ENCODE data around the gene RAB3IL1. TPM values are rescaled to one million over a fixed set of nuclear protein-coding genes. Genes with fewer than 3 reads are reported as not detected.
A peak's percentile ranks its signal among the peaks of the same experiment; 100 is the strongest.

The RAB3IL1 gene
- total RNA-seq, 2 donors from 2014 or later, result 9.7 to 14.9 TPM

DNA sequence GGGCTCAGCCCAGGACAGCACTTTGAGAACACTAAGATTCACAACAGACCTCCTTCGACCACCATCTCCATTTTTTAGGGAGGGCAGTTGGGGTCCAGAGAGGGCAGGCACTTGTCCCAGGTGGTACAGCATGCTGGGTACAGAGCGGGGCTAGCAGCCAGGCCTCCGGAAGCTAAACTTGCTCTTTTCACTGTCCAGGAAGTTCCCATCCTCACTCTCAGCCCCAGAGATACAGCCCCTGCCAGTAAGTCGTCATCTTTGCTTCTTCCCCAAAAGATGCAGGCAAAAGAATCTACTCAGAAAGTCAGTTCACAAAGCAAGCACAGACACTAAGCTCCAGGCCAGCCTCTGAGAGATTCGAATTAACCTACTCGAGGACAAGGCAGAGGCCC is 6.7 kb upstream of the RAB3IL1 start:
- H3K4me3 ChIP-seq (ENCODE audit: low read length), result no peak overlapping the region
- H3K27me3 ChIP-seq (ENCODE audit: control insufficient read depth, insufficient read depth, low read length, poor library complexity, severe bottlenecking), result no peaks in the 10 kb centered on the region
- no peak for DNase-seq
- no peaks in the 10 kb centered on the region for H3K9me3 ChIP-seq (ENCODE audit: control insufficient read depth, low read length)
- no peak overlapping the region for H3K27ac ChIP-seq (ENCODE audit: low read depth, low read length)
- TF ChIP-seq, protein P1, sequence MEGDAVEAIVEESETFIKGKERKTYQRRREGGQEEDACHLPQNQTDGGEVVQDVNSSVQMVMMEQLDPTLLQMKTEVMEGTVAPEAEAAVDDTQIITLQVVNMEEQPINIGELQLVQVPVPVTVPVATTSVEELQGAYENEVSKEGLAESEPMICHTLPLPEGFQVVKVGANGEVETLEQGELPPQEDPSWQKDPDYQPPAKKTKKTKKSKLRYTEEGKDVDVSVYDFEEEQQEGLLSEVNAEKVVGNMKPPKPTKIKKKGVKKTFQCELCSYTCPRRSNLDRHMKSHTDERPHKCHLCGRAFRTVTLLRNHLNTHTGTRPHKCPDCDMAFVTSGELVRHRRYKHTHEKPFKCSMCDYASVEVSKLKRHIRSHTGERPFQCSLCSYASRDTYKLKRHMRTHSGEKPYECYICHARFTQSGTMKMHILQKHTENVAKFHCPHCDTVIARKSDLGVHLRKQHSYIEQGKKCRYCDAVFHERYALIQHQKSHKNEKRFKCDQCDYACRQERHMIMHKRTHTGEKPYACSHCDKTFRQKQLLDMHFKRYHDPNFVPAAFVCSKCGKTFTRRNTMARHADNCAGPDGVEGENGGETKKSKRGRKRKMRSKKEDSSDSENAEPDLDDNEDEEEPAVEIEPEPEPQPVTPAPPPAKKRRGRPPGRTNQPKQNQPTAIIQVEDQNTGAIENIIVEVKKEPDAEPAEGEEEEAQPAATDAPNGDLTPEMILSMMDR (conservative IDR thresholded peaks at IDR 0.05), result no peak
- Mint-ChIP-seq H3K4me1 (peaks cover 42% of the 10 kb centered on the region), H3K4me3 (no peak overlapping the region), H3K27me3 (ENCODE audit: insufficient read depth) (peaks cover 1% of the 10 kb centered on the region), H3K27ac (peak overlapping the region; percentile 44), H3K9me3 (no peaks in the 10 kb centered on the region), H3K36me3 (ENCODE audit: low read depth) (no peaks in the 10 kb centered on the region)
- H3K9ac ChIP-seq (ENCODE audit: extremely low read depth, low read length, poor library complexity, severe bottlenecking), result no peak overlapping the region
- H3K36me3 ChIP-seq (ENCODE audit: control insufficient read depth, insufficient read depth, low read length), result no peaks in the 10 kb centered on the region
- H3K4me1 ChIP-seq (ENCODE audit: control insufficient read depth, insufficient read depth, low read length), result peaks cover 17% of the 10 kb centered on the region
- 91 to 93% methylated on average over 5 to 6 of the region's 6 CpGs for WGBS, 2 experiments (ENCODE audit: insufficient coverage in 1 of 2, insufficient read length in 1 of 2)

DNA sequence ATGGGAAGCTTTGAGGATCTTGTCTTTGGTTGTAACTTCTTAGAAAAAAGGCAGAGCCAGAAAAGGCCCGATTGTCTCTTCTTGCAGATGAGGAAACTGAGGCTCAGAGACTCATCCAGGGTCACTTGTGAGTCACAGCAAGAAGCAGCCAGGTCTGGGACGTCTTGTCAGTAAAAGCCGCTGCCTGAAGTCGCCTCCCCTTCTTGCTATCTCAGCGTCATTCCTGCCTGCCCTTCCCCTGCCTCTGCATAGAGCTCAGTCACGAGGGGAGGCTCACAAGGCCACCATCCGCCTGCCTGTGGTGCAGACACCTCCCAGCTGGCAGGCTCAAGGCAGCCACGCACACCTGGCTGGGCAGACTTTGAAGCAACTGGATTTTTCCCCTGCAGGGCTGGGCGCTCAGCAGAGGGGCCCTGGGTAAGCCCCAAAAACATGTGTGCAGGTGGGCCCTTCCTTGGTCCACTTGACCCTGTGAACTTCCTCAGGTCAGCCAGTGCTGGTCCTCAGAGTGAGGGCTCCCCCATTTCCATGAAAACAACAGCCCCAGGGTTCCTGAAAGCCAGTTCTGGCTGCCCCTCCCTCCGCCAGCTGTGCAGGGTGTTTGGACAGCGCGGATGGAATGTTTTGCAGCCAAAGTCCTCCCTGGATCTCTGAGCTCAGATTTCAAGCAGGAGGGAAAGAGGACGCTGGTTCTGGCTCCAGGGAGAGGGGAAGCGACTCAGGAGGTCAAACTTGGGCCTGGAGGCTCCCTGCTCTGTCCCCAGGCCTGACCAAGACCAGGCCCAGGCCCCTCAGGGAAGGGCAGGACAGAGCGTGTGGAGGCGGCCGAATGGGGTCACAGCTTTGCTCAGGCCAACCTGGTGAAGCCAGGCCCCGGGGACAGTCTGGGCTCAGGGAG is 6.0 kb upstream of the RAB3IL1 start:
- peak; percentile 81 for DNase-seq
- no peak overlapping the region for H3K27ac ChIP-seq (ENCODE audit: low read depth, low read length)

DNA sequence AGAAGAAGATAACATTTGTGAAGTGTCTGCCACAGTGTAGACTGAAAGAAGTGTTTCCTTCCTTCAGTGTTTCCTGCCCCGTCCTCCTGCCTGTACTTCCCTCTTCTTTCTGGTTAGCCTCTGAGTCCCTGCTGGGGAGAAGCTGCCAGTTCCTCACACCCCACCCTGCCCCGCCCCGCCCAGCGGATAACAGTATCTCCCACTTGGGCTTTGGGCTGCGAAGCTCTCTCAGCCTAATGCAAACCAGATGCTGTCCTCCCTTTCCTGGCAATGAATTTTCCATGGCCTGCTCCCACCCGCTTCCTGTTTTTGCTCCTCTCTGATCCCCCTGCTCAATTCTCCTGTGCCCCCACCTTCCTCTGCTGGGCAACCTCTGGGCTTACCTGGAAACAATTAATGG is 5.2 kb upstream of the RAB3IL1 start:
- H3K36me3 Mint-ChIP-seq (ENCODE audit: low read depth), result no peaks in the 10 kb centered on the region
- 65 to 73% methylated on average over 2 to 6 of the region's 6 CpGs for WGBS, 2 experiments (ENCODE audit: insufficient coverage in 1 of 2, insufficient read length in 1 of 2)
- no peaks in the 10 kb centered on the region for H3K9me3 Mint-ChIP-seq

More for the DNA sequence above, 6.0 kb upstream of the RAB3IL1 start:
- Histone ChIP-seq H3K9ac (ENCODE audit: extremely low read depth, low read length, poor library complexity, severe bottlenecking) (peak overlapping the region; percentile 29), H3K4me1 (ENCODE audit: control insufficient read depth, insufficient read depth, low read length) (peaks cover 17% of the 10 kb centered on the region), H3K27me3 (ENCODE audit: control insufficient read depth, insufficient read depth, low read length, poor library complexity, severe bottlenecking) (peaks cover 1% of the 10 kb centered on the region), H3K36me3 (ENCODE audit: control insufficient read depth, insufficient read depth, low read length) (no peaks in the 10 kb centered on the region), H3K4me3 (ENCODE audit: low read length) (no peak overlapping the region), H3K9me3 (ENCODE audit: control insufficient read depth, low read length) (no peaks in the 10 kb centered on the region)
- peak overlapping the region; percentile 88 for H3K27ac Mint-ChIP-seq
- TF ChIP-seq, protein P1 (conservative IDR thresholded peaks at IDR 0.05), result no peak
- H3K9me3 Mint-ChIP-seq, result no peaks in the 10 kb centered on the region
- H3K4me1 Mint-ChIP-seq, result peaks cover 48% of the 10 kb centered on the region
- H3K36me3 Mint-ChIP-seq (ENCODE audit: low read depth), result no peaks in the 10 kb centered on the region
- H3K27me3 Mint-ChIP-seq (ENCODE audit: insufficient read depth), result peaks cover 7% of the 10 kb centered on the region
- peak overlapping the region; percentile 15 for H3K4me3 Mint-ChIP-seq
- 51 to 54% methylated on average over 8 to 18 of the region's 18 CpGs for WGBS, 2 experiments (ENCODE audit: insufficient coverage in 1 of 2, insufficient read length in 1 of 2)

More for the DNA sequence above, 5.2 kb upstream of the RAB3IL1 start:
- H3K36me3 ChIP-seq (ENCODE audit: control insufficient read depth, insufficient read depth, low read length), result no peaks in the 10 kb centered on the region
- Mint-ChIP-seq H3K4me1 (peaks cover 56% of the 10 kb centered on the region), H3K4me3 (peak overlapping the region; percentile 15), H3K27me3 (ENCODE audit: insufficient read depth) (peaks cover 15% of the 10 kb centered on the region), H3K27ac (peak overlapping the region; percentile 88)
- H3K27ac ChIP-seq (ENCODE audit: low read depth, low read length), result no peak overlapping the region
- TF ChIP-seq, protein P1 (conservative IDR thresholded peaks at IDR 0.05), result no peak
- no peak overlapping the region for H3K4me3 ChIP-seq (ENCODE audit: low read length)
- H3K9me3 ChIP-seq (ENCODE audit: control insufficient read depth, low read length), result no peaks in the 10 kb centered on the region
- DNase-seq, result peak; percentile 64
- H3K27me3 ChIP-seq (ENCODE audit: control insufficient read depth, insufficient read depth, low read length, poor library complexity, severe bottlenecking), result peaks cover 10% of the 10 kb centered on the region
- no peak overlapping the region for H3K9ac ChIP-seq (ENCODE audit: extremely low read depth, low read length, poor library complexity, severe bottlenecking)
- H3K4me1 ChIP-seq (ENCODE audit: control insufficient read depth, insufficient read depth, low read length), result peaks cover 17% of the 10 kb centered on the region

Measured in endodermal cell (in vitro differentiated cells).